Progenitor cell of endocrine pancreas (in vitro differentiated cells): ENCODE data around the gene HS3ST1. TPM values are rescaled to one million over a fixed set of nuclear protein-coding genes. Genes with fewer than 3 reads are reported as not detected.
A peak's percentile ranks its signal among the peaks of the same experiment; 100 is the strongest.

Source experiments
- DNase-seq: peaks from one replicate; pipeline ENCODE4 v3.0.0; 2021; ENCODE audit warnings: low spot score; ENCODE audit not compliant: unreplicated experiment
- H3K27ac Mint-ChIP-seq: 2 replicates; pipeline ENCODE4 v1.8.0; 2021; ENCODE audit warnings: mild to moderate bottlenecking, moderate library complexity, mixed read lengths
- H3K27me3 Mint-ChIP-seq: 2 replicates; pipeline ENCODE4 v1.8.0; 2021; ENCODE audit warnings: mixed read lengths
- H3K36me3 Mint-ChIP-seq: 2 replicates; pipeline ENCODE4 v1.8.0; 2022; ENCODE audit warnings: mixed read lengths; ENCODE audit not compliant: insufficient read depth
- H3K4me1 Mint-ChIP-seq: 2 replicates; pipeline ENCODE4 v1.8.0; 2021; ENCODE audit warnings: low read depth, mixed read lengths
- H3K4me3 Mint-ChIP-seq: 2 replicates; pipeline ENCODE4 v1.8.0; 2021; ENCODE audit warnings: low read depth, mild to moderate bottlenecking, moderate library complexity, mixed read lengths
- H3K9me3 Mint-ChIP-seq: 2 replicates; pipeline ENCODE4 v1.8.0; 2021; ENCODE audit warnings: low read depth, mixed read lengths
- CTCF ChIP-seq: fragments of 200-600 bp; sonication (generic); IDR thresholded peaks from one replicate; pipeline ENCODE4 v1.5.0; 2021; ENCODE audit warnings: antibody characterized with exemption, mild to moderate bottlenecking; ENCODE audit not compliant: unreplicated experiment
- microRNA-seq: library from miRNA; unstranded; fragments of <30 nt; microRNA quantifications from one replicate; pipeline ENCODE4 v1.1.0, GENCODE V29; 2020; ENCODE audit warnings: borderline number of aligned reads; ENCODE audit not compliant: unreplicated experiment
- total RNA-seq: library from RNA; stranded (reverse); gene quantifications from 2 replicates; pipeline ENCODE4 v1.2.1, GENCODE V29; 2021

Gene HS3ST1
- total RNA-seq, 1 donor from 2014 or later, result 3.4 TPM

- no peaks in the 10 kb centered on the region for H3K36me3 Mint-ChIP-seq
- no peak for TF ChIP-seq CTCF
- H3K9me3 Mint-ChIP-seq, result no peaks in the 10 kb centered on the region
- peaks cover 4% of the 10 kb centered on the region for H3K4me1 Mint-ChIP-seq
- no peak overlapping the region for H3K27ac Mint-ChIP-seq
- no peaks in the 10 kb centered on the region for H3K27me3 Mint-ChIP-seq
- H3K4me3 Mint-ChIP-seq, result no peak overlapping the region
- DNase-seq, result no peak
These were observed 73.5 kb downstream of the HS3ST1 start for GRCh38 chr4:11355226-11355625.

GRCh38 chr4:11354531-11354930 lies 74.2 kb downstream of the HS3ST1 start:
- H3K27ac Mint-ChIP-seq, result no peak overlapping the region
- TF ChIP-seq CTCF, result no peak
- H3K4me3 Mint-ChIP-seq, result no peak overlapping the region
- H3K4me1 Mint-ChIP-seq, result peaks cover 2% of the 10 kb centered on the region
- no peaks in the 10 kb centered on the region for H3K9me3 Mint-ChIP-seq
- no peak for DNase-seq
- H3K27me3 Mint-ChIP-seq, result no peaks in the 10 kb centered on the region
- no peaks in the 10 kb centered on the region for H3K36me3 Mint-ChIP-seq

DNA sequence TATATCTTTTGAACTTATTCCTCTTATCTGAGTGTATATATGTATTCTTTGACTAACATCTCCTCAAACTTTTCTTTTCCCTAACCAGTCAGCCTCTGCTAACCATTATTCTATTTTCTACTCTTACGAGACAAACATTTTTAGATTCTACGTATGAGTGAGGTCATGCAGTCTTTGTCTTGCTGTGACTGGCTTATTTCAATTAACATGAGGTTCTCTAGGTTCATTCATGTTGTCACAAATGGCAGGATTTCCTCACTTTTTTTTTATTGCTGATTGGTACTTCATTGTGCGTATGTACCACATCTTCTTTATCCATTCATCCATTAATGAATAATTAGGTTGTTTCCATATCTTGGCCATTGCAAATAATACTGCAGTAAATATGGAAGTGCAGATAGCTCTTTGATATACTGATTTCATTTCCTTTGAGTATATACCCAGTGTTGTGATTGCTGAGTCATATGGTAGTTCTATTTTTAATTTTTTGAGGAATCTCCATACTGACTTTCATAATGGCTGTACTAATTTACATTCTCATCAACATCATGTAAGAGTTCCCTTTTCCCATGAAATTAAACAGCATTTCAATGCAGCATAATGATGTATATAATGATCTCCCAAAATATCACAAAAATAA lies 80.1 kb downstream of the HS3ST1 start:
- H3K36me3 Mint-ChIP-seq, result no peaks in the 10 kb centered on the region
- H3K27me3 Mint-ChIP-seq, result no peaks in the 10 kb centered on the region
- H3K9me3 Mint-ChIP-seq, result no peaks in the 10 kb centered on the region
- no peak overlapping the region for H3K4me3 Mint-ChIP-seq
- peaks cover 8% of the 10 kb centered on the region for H3K4me1 Mint-ChIP-seq
- no peak for TF ChIP-seq CTCF
- H3K27ac Mint-ChIP-seq, result no peak overlapping the region
- no peak for DNase-seq

- Mint-ChIP-seq H3K9me3 (no peaks in the 10 kb centered on the region), H3K4me1 (peaks cover 24% of the 10 kb centered on the region)
These were observed 83.8 kb downstream of the HS3ST1 start for GRCh38 chr4:11344916-11345315.

GRCh38 chr4:11343536-11343935 lies 85.2 kb downstream of the HS3ST1 start:
- H3K27me3 Mint-ChIP-seq, result no peaks in the 10 kb centered on the region
- H3K9me3 Mint-ChIP-seq, result no peaks in the 10 kb centered on the region
- no peak overlapping the region for H3K4me3 Mint-ChIP-seq
- TF ChIP-seq CTCF, result no peak
- no peaks in the 10 kb centered on the region for H3K36me3 Mint-ChIP-seq
- peak overlapping the region; percentile 22 for H3K27ac Mint-ChIP-seq
- peaks cover 24% of the 10 kb centered on the region for H3K4me1 Mint-ChIP-seq
- DNase-seq, result no peak

More at GRCh38 chr4:11344916-11345315, 83.8 kb downstream of the HS3ST1 start:
- H3K27ac Mint-ChIP-seq, result no peak overlapping the region
- no peak for DNase-seq
- no peak for TF ChIP-seq CTCF
- no peaks in the 10 kb centered on the region for H3K36me3 Mint-ChIP-seq
- no peak overlapping the region for H3K4me3 Mint-ChIP-seq
- H3K27me3 Mint-ChIP-seq, result no peaks in the 10 kb centered on the region

Small RNA genes lying within 50 kb of the gene (microRNA-seq; reads per million reads assigned to microRNA genes)
- not detected for gene MIR572
